NT2/D1 (cell line): ENCODE data around the gene OR10G6.

ENCODE experiments used
- SUZ12 ChIP-seq: IDR thresholded peaks from 2 replicates; pipeline ENCODE4 v1.6.1; 2011; ENCODE audit not compliant: insufficient read length, insufficient read depth; ENCODE audit errors: extremely low read depth
- YY1 ChIP-seq: IDR thresholded peaks from 2 replicates; pipeline ENCODE4 v1.6.1; 2011; ENCODE audit not compliant: insufficient read length, insufficient read depth
- ZNF274 ChIP-seq: IDR thresholded peaks from 2 replicates; pipeline ENCODE4 v1.6.1; 2011; ENCODE audit warnings: mild to moderate bottlenecking, low read depth, low read length

DNA sequence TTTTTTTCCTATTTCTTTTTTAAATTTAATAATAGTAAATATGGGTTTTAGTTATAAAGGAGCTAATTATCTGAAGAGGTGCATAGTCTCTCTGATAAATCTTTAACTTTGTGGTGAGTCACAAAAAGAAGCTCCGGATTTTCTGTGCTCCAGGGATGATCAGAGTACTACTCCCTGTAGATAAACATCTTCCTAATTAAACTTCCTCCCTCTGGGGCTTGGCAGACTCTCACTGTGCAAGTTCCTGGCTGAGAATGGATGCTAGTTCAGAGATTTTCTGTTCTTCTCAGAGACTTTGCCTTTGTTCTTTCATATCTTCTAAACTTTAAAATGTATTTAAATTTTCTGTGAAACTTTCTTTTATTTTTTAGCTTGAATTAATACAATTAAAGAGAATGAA is 46.3 kb upstream of the OR10G6 start, which contains the start of gene OR10G7:
- TF ChIP-seq ZNF274 (no peak), SUZ12 (no peak), YY1 (no peak)
